Esophagus squamous epithelium (tissue), 5 donors: ENCODE measurements around the gene NLRP4. TPM values are rescaled to one million over a fixed set of nuclear protein-coding genes. Genes with fewer than 3 reads are reported as not detected.

Experiments used
- DNase-seq: peaks from one replicate; lab custom pipeline; 2025; lab: John Stamatoyannopoulos, UW
- H3K27ac ChIP-seq, 4 donors: fragments of 200-600 bp; sonication (generic); one replicate each; pipeline ENCODE4 v1.5.1; 2016 to 2019; ENCODE audit warnings: mild to moderate bottlenecking in 1 of 4
- H3K27me3 ChIP-seq, 4 donors: fragments of 200-600 bp; sonication (generic); 1 replicate in 3 of 4; 2 replicates in 1 of 4; pipeline versions ENCODE4 v1.5.1 to v1.6.0; 2017 to 2021; ENCODE audit warnings: antibody characterized with exemption in 1 of 4
- H3K36me3 ChIP-seq, 3 donors: fragments of 200-600 bp; sonication (generic); one replicate each; pipeline ENCODE4 v1.5.1; 2016 to 2019
- H3K4me1 ChIP-seq, 3 donors: fragments of 200-600 bp; sonication (generic); one replicate each; pipeline ENCODE4 v1.5.1; 2017 to 2019
- H3K4me3 ChIP-seq, 4 donors: fragments of 200-600 bp; sonication (generic); 1 replicate in 3 of 4; 2 replicates in 1 of 4; pipeline ENCODE4 v1.5.1; 2016 to 2019; ENCODE audit warnings: mild to moderate bottlenecking in 2 of 4, moderate library complexity in 1 of 4
- H3K9me3 ChIP-seq, 3 donors: fragments of 200-600 bp; sonication (generic); one replicate each; pipeline ENCODE4 v1.5.1; 2016 to 2019
- POLR2A ChIP-seq, 4 donors: fragments of 450-650 bp; IDR thresholded peaks; one replicate each; pipeline ENCODE4 v1.6.1; 2017; ENCODE audit warnings: antibody characterized with exemption in 4 of 4, mild to moderate bottlenecking in 4 of 4, moderate library complexity in 3 of 4
- whole genome bisulfite sequencing, 2 donors: methylation state at CpG; one replicate each; pipeline ENCODE4 v1.1.5; 2018; 5-methylcytosine and 5-hydroxymethylcytosine counted together
- intact Hi-C: fragments of 100-400 bp; cut with DNase I; formaldehyde crosslinking; loops from one replicate; pipeline ENCODE4 v1.15.0; 2022
- total RNA-seq, 4 donors: library from RNA; depleted of rRNA; stranded (reverse); fragments of >200 nt; gene quantifications; one replicate each; pipeline ENCODE4 v1.1.0, GENCODE V29; 2016
- TF ChIP-seq, protein P1 (sequence below), 6 experiments: fragments of 450-650 bp in 4 of 6; fragments of 200-600 bp in 2 of 6; sonication (generic) in 2 of 6; IDR thresholded peaks; one replicate each; pipeline ENCODE4 v1.5.1; 2016 to 2019; ENCODE audit warnings: antibody characterized with exemption in 6 of 6, mild to moderate bottlenecking in 4 of 6, moderate library complexity in 4 of 6
- donor health status: DM: yes; HTN: yes; CAD: no.

NLRP4 gene
- total RNA-seq, 4 donors from 2014 or later: 0.30 TPM; not detected in 3

DNA sequence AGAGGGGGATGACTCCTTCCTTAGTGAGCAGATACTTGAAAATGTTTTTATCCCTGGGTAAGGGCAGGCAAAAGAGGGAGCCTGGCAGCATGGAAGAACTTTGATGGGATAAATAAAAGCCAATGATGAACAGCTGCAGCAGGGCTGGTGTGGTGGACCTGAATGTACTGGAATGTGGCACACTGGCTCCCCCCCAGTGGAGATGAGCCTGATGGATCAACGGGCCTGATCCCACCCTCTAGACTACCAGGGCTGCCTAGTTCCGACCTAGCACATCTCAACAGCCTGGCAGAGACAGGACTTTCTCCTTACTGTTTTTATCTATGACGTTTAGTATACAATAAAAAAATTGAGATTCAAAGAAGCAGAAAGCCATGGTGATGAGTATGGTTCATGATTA is 25.0 kb upstream of the NLRP4 start:
- H3K27me3 ChIP-seq: no peaks in the 10 kb centered on the region
- no peaks in the 10 kb centered on the region for H3K4me1 ChIP-seq
- H3K27ac ChIP-seq: no peak overlapping the region
- 53 to 56% methylated on average over 3 of the region's 3 CpGs for WGBS, 2 donors
- no peak overlapping the region for H3K4me3 ChIP-seq
- intact Hi-C loops: no loop called here
- no peak for TF ChIP-seq POLR2A (IDR thresholded peaks at IDR 0.05)
- TF ChIP-seq, protein P1, sequence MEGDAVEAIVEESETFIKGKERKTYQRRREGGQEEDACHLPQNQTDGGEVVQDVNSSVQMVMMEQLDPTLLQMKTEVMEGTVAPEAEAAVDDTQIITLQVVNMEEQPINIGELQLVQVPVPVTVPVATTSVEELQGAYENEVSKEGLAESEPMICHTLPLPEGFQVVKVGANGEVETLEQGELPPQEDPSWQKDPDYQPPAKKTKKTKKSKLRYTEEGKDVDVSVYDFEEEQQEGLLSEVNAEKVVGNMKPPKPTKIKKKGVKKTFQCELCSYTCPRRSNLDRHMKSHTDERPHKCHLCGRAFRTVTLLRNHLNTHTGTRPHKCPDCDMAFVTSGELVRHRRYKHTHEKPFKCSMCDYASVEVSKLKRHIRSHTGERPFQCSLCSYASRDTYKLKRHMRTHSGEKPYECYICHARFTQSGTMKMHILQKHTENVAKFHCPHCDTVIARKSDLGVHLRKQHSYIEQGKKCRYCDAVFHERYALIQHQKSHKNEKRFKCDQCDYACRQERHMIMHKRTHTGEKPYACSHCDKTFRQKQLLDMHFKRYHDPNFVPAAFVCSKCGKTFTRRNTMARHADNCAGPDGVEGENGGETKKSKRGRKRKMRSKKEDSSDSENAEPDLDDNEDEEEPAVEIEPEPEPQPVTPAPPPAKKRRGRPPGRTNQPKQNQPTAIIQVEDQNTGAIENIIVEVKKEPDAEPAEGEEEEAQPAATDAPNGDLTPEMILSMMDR (IDR thresholded peaks at IDR 0.05): no peak
- no peaks in the 10 kb centered on the region for H3K36me3 ChIP-seq
- no peak for DNase-seq
- no peaks in the 10 kb centered on the region for H3K9me3 ChIP-seq

DNA sequence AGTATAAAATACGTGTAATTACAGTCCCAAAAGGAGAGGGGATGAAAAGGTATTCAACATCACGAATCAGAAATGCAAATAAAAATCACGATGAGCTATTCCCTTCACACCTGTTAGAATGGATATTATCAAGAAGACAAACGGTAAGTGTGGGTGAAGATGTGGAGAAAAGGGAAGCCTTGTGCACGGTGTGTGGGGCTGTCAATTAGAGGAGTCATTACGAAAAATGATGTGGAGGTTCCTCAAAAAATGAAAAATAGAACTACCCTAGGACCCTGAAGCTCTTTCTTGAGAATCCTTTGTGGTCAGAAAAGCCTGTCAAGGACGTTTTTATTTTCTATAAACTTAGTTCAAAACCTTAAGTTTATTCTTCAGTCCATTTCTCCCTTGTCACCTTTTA is 23.9 kb upstream of the NLRP4 start:
- H3K36me3 ChIP-seq: no peaks in the 10 kb centered on the region
- H3K27me3 ChIP-seq: no peaks in the 10 kb centered on the region
- no peak overlapping the region for H3K4me3 ChIP-seq
- intact Hi-C loops: no loop called here
- no peak for DNase-seq
- H3K27ac ChIP-seq: no peak overlapping the region
- no peaks in the 10 kb centered on the region for H3K9me3 ChIP-seq
- H3K4me1 ChIP-seq: no peaks in the 10 kb centered on the region
- WGBS, 2 donors: 38 to 42% methylated on average over 7 of the region's 7 CpGs
- TF ChIP-seq, protein P1 (IDR thresholded peaks at IDR 0.05): no peak
- TF ChIP-seq POLR2A (IDR thresholded peaks at IDR 0.05): no peak

DNA sequence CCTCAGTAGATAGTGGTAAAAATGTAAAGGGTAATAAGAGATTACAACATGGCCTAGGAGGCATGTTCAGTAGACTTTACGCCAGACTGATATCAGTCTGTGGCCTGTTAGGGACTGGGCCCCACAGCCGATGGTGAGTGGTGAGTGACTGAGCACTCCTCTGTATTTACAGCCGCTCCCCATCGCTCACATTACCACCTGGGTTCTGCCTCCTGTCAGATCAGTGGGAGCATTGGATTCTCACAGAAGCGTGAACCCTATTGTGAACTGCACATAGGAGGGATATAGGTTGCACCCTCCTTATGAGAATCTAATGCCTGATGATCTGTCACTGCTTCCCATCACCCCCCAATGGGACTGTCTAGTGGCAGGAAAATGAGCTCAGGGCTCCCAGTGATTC is 22.4 kb upstream of the NLRP4 start:
- Histone ChIP-seq H3K27ac (no peak overlapping the region), H3K9me3 (no peaks in the 10 kb centered on the region), H3K27me3 (no peaks in the 10 kb centered on the region), H3K4me3 (no peak overlapping the region), H3K4me1 (no peaks in the 10 kb centered on the region), H3K36me3 (no peaks in the 10 kb centered on the region)
- no peak for DNase-seq
- TF ChIP-seq POLR2A (IDR thresholded peaks at IDR 0.05): no peak
- TF ChIP-seq, protein P1 (IDR thresholded peaks at IDR 0.05): no peak
- 90 to 98% methylated on average over 5 of the region's 5 CpGs for WGBS, 2 donors
- intact Hi-C loops: no loop called here

DNA sequence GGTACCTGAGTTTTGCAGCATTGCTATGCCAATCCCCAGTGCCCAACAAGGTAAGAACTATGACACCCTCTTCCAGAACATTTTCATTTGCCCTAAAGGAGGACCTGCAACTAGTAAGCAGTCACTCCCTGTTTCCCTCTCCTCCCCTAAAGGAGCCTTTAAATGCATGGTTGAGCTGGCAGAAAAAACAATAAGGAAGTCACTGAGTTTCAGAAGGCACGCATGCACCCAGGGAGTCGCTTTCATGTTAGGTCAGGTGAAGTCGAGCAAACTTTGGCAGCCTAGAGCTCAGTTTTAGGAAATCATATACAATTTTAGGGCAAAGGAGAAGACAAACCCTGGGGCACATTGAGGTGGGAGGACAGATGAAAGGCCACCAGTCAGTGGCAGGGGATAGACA is 16.3 kb upstream of the NLRP4 start:
- Histone ChIP-seq H3K27me3 (no peaks in the 10 kb centered on the region), H3K36me3 (no peaks in the 10 kb centered on the region), H3K9me3 (no peaks in the 10 kb centered on the region), H3K4me3 (no peak overlapping the region), H3K4me1 (no peaks in the 10 kb centered on the region), H3K27ac (no peak overlapping the region)
- intact Hi-C loops: no loop called here
- 72 to 93% methylated on average over 3 of the region's 3 CpGs for WGBS, 2 donors
- TF ChIP-seq, protein P1 (IDR thresholded peaks at IDR 0.05): no peak
- TF ChIP-seq POLR2A (IDR thresholded peaks at IDR 0.05): no peak
- no peak for DNase-seq

DNA sequence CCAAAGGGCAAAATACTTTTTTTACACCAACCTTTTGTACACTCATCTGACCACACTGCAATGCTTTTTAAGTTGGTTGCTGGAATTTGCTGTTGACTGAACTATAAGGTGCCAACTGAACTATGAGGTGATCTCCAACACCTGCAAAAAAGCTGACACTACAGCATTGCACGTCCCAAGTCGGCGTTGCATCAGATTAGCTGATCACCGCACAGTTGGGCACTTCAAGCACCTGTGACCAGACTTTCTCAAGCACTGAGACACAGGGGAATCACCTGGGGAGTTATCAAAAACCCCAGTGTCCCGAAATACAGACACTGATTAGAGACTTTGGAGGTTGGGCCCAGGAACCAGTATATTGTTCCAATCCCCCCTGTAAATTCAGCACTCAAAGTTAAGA is 5.7 kb upstream of the NLRP4 start:
- TF ChIP-seq, protein P1 (IDR thresholded peaks at IDR 0.05): no peak
- TF ChIP-seq POLR2A (IDR thresholded peaks at IDR 0.05): no peak
- no peak for DNase-seq
- Histone ChIP-seq H3K9me3 (peaks cover 0 to 1% (median 0%) of the 10 kb centered on the region in 3 donors), H3K27ac (no peak overlapping the region), H3K4me3 (no peak overlapping the region), H3K36me3 (no peaks in the 10 kb centered on the region), H3K27me3 (no peaks in the 10 kb centered on the region), H3K4me1 (no peaks in the 10 kb centered on the region)
- WGBS, 2 donors: 66 to 82% methylated on average over 4 to 5 of the region's 5 CpGs
- intact Hi-C loops: no loop called here
